ENCODE results near the gene MAST2.

DNA sequence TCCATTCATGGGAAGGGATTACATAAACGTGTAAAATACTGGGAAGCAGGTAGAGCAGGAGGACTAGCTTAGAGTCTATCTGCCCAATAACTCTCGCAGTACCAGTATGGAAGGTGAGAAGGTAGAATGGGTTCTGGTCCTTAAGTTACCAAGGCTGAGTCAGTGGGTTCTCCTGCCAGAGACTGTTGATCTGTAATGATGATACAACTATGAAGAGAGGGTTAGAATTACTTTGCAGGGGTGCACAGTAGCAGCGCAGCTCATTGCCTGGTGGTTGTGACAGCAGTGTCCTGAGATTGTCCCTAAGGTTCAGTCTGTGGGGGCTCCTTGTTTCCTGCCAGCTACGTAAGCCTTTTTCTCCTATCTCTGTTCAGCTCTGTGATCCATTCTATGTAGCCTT, 2.5 kb upstream of the MAST2 start:
- TF ChIP-seq EZH2 (IDR thresholded peaks at IDR 0.05; ENCODE audit: insufficient read depth, poor library complexity, severe bottlenecking): no peak
- no peak for TF ChIP-seq EZH2phosphoT487 (IDR thresholded peaks at IDR 0.05; ENCODE audit: insufficient read depth, low read depth)

Measured in GM23248 (cell line).